K562 (cell line): Measurements from ENCODE around the gene MRPS5. TPM values are rescaled to one million over a fixed set of nuclear protein-coding genes. Genes with fewer than 3 reads are reported as not detected.

Source experiments
- ATAC-seq: fragments of 200-7000 bp; cut with Tn5 transposase; 3 replicates; pipeline ENCODE4 v1.9.1; 2020; ENCODE audit warnings: moderate library complexity
- BruUV-seq: library from RNA; stranded (reverse); fragments of 400-500 nt; replicated peaks from 2 replicates; lab custom pipeline; 2021; lab: Mats Ljungman, UMichigan
- CTCF ChIA-PET: fragments of 300-600 bp; formaldehyde crosslinking; extraction: SDS; loops from one replicate; lab custom pipeline; 2021; ENCODE audit warnings: low intra/inter-chr PET ratio; lab: Yijun Ruan, JAX
- POLR2A ChIA-PET: fragments of 300-600, 350-650 bp; sonication (Branson Sonifier 250); formaldehyde crosslinking; extraction: SDS; loops from one replicate; lab custom pipeline; 2021; ENCODE audit warnings: antibody characterized with exemption, inconsistent platforms; lab: Yijun Ruan, JAX
- DNase-seq, 4 experiments: peaks; one replicate each; pipeline versions ENCODE4 v3.0.0 to v3.0.0-alpha.2; 2011 to 2018; ENCODE audit warnings: low spot score in 3 of 4, mixed read lengths in 3 of 4; ENCODE audit errors: extremely low read depth in 1 of 4
- FAIRE-seq: peaks from 2 replicates; lab custom pipeline; 2011; peaks lifted over from hg19 to GRCh38; lab: Jason Lieb, UNC
- H2AFZ ChIP-seq: 2 replicates; pipeline ENCODE4 v1.6.0; 2011; ENCODE audit warnings: low read depth, low read length, control low read depth, inconsistent platforms
- H3K27ac ChIP-seq: fragments of 200-600 bp; 3 replicates; pipeline ENCODE4 v1.8.0; 2011; ENCODE audit warnings: low read depth, mild to moderate bottlenecking, control low read depth, inconsistent platforms, low read length, moderate library complexity, mixed read lengths; ENCODE audit errors: extremely low read depth
- H3K27me3 ChIP-seq, 2 experiments: fragments of 300-600 bp in 1 of 2; 2 replicates in 1 of 2; 3 replicates in 1 of 2; pipeline versions ENCODE4 v1.6.0 to v1.8.0; 2011; ENCODE audit warnings: inconsistent platforms in 2 of 2, low read length in 2 of 2, mild to moderate bottlenecking in 1 of 2, mixed read lengths in 1 of 2, moderate library complexity in 1 of 2; ENCODE audit not compliant: control insufficient read depth in 2 of 2, insufficient read depth in 2 of 2
- H3K36me3 ChIP-seq: fragments of 300-600 bp; 3 replicates; pipeline ENCODE4 v1.8.0; 2011; ENCODE audit warnings: mild to moderate bottlenecking, low read length, inconsistent platforms; ENCODE audit not compliant: control insufficient read depth, insufficient read depth
- H3K4me1 ChIP-seq, 2 experiments: fragments of 200-600 bp in 1 of 2; replicated peaks in 1 of 2; 2 replicates in 1 of 2; 3 replicates in 1 of 2; pipeline versions ENCODE4 v1.5.1 to v1.8.0; 2011; ENCODE audit warnings: inconsistent platforms in 2 of 2, low read length in 2 of 2, mild to moderate bottlenecking in 1 of 2, mixed read lengths in 1 of 2, moderate library complexity in 1 of 2; ENCODE audit not compliant: control insufficient read depth in 2 of 2, insufficient read depth in 2 of 2
- H3K4me2 ChIP-seq: 2 replicates; pipeline ENCODE4 v1.6.1; 2011; ENCODE audit warnings: low read length, control low read depth, inconsistent platforms, mixed read lengths; ENCODE audit not compliant: insufficient read depth
- H3K4me3 ChIP-seq: fragments of 200-600 bp; sonication (generic), shearing (Covaris generic); 2 replicates; pipeline ENCODE4 v1.5.1; 2016; ENCODE audit warnings: control low read depth, inconsistent platforms
- H3K79me2 ChIP-seq: fragments of 200-600 bp; 3 replicates; pipeline ENCODE4 v1.8.0; 2011; ENCODE audit warnings: low read length, inconsistent platforms; ENCODE audit not compliant: control insufficient read depth, insufficient read depth
- H3K9ac ChIP-seq, 2 experiments: 2 replicates each; pipeline versions ENCODE4 v1.6.0 to v1.6.1; 2011; ENCODE audit warnings: low read depth in 2 of 2, low read length in 2 of 2, control low read depth in 1 of 2, inconsistent platforms in 1 of 2, mild to moderate bottlenecking in 1 of 2, mixed read lengths in 1 of 2; ENCODE audit not compliant: insufficient read depth in 1 of 2
- H3K9me1 ChIP-seq: one replicate; pipeline ENCODE4 v1.6.0; 2011; ENCODE audit warnings: inconsistent platforms, mild to moderate bottlenecking, low read length, moderate library complexity; ENCODE audit not compliant: control insufficient read depth, insufficient read depth
- H3K9me3 ChIP-seq: replicated peaks from 2 replicates; pipeline ENCODE4 v1.5.1; 2011; ENCODE audit warnings: low read depth, low read length, inconsistent platforms; ENCODE audit not compliant: control insufficient read depth, insufficient read depth
- H4K20me1 ChIP-seq: replicated peaks from 2 replicates; pipeline ENCODE4 v1.6.1; 2011; ENCODE audit warnings: low read length, inconsistent platforms, mixed read lengths; ENCODE audit not compliant: control insufficient read depth, insufficient read depth
- HDAC2 ChIP-seq: fragments of 450-650 bp; IDR thresholded peaks from 2 replicates; pipeline ENCODE4 v1.6.1; 2016; ENCODE audit warnings: mild to moderate bottlenecking
- PHB2 ChIP-seq: fragments of 450-650 bp; IDR thresholded peaks from 2 replicates; pipeline ENCODE4 v1.6.1; 2017; ENCODE audit warnings: low read depth
- SMC3 ChIP-seq: conservative IDR thresholded peaks from 2 replicates; pipeline ENCODE4 v1.6.1; 2011; ENCODE audit warnings: low read depth, low read length, improper control_type of control experiment; ENCODE audit not compliant: insufficient read depth
- SRSF1 ChIP-seq: fragments of 200-400 bp; formaldehyde crosslinking; IDR thresholded peaks from 2 replicates; pipeline ENCODE4 v1.6.1; 2017; ENCODE audit warnings: mild to moderate bottlenecking, low read depth, low read length, moderate library complexity
- TFAM ChIP-seq: fragments of 250-450 bp; sonication (Bioruptor Pico); conservative IDR thresholded peaks from 2 replicates; pipeline ENCODE4 v1.5.0; 2021; ENCODE audit warnings: mild to moderate bottlenecking, moderate library complexity
- ZBTB8A ChIP-seq: fragments of 450-650 bp; IDR thresholded peaks from 2 replicates; pipeline ENCODE4 v1.6.1; 2018; ENCODE audit warnings: mild to moderate bottlenecking, moderate library complexity; ENCODE audit not compliant: partially characterized antibody
- ZNF507 ChIP-seq: conservative IDR thresholded peaks from 2 replicates; pipeline ENCODE4 v1.6.1; 2017; ENCODE audit warnings: missing genetic modification characterization, missing compliant biosample characterization
- WGBS: fragments of 100-300 bp; shearing (Covaris generic); methylation state at CpG from one replicate; pipeline ENCODE4 v1.1.6; 2016; ENCODE audit warnings: low coverage, mixed read lengths; ENCODE audit not compliant: insufficient coverage; ENCODE audit errors: missing lambda C conversion rate; 5-methylcytosine and 5-hydroxymethylcytosine counted together
- in situ Hi-C: fragments of 300-500 bp; cut with MboI; formaldehyde crosslinking; loops from 4 replicates; pipeline ENCODE4 v1.15.0; 2018; ENCODE audit warnings: inconsistent platforms, mixed read lengths
- intact Hi-C: fragments of 100-400 bp; cut with micrococcal nuclease; formaldehyde crosslinking; loops from 2 replicates; pipeline ENCODE4 v1.14.2; 2022
- polyA plus RNA-seq, 8 experiments: library from polyadenylated mRNA; depleted of rRNA in 4 of 8; stranded (reverse) in 5 of 8; unstranded in 3 of 8; fragments of >200 nt; fragmentation: Nextera tagmentation in 2 of 8; fragmentation: Illumina TruSeq in 1 of 8; extraction: Ambion mirVana in 2 of 8; extraction: Trizol in 1 of 8; gene quantifications; 2 replicates each; pipeline versions ENCODE4 v1.2.1 to v1.2.3, GENCODE V29; 2011 to 2014; ENCODE audit warnings: inconsistent platforms in 1 of 8, missing spikeins in 1 of 8
- total RNA-seq, 7 experiments: library from RNA; depleted of rRNA in 6 of 7; stranded (reverse); fragments of >200 nt in 6 of 7; fragmentation: Illumina TruSeq in 2 of 7; extraction: Trizol in 2 of 7; gene quantifications; 2 replicates each; pipeline versions ENCODE4 v1.2.1 to v1.2.3, GENCODE V29; 2011 to 2021; ENCODE audit warnings: low replicate concordance in 1 of 7
- TF ChIP-seq, protein P1 (sequence below): fragments of 450-650 bp; formaldehyde crosslinking; IDR thresholded peaks from 2 replicates; pipeline ENCODE4 v1.4.0; 2020; ENCODE audit warnings: mild to moderate bottlenecking
- TF ChIP-seq, protein P2 (sequence below): fragments of 450-650 bp; formaldehyde crosslinking; IDR thresholded peaks from 2 replicates; pipeline ENCODE4 v1.4.0; 2020; ENCODE audit warnings: mild to moderate bottlenecking, moderate library complexity
- TF ChIP-seq, protein P3 (sequence below): sonication (generic); formaldehyde crosslinking; IDR thresholded peaks from 2 replicates; pipeline ENCODE4 v1.8.0; 2022; ENCODE audit warnings: mild to moderate bottlenecking, missing genetic modification reagents
- TF ChIP-seq, protein P4 (sequence below): sonication (generic); formaldehyde crosslinking; IDR thresholded peaks from 2 replicates; pipeline ENCODE4 v1.8.0; 2022; ENCODE audit warnings: mild to moderate bottlenecking, missing genetic modification reagents, borderline replicate concordance
- TF ChIP-seq, protein P5 (sequence below): fragments of 250-450 bp; sonication (Bioruptor Pico); IDR thresholded peaks from 2 replicates; pipeline ENCODE4 v1.9.0; 2021; ENCODE audit warnings: mild to moderate bottlenecking

MRPS5 gene
- total and polyA plus RNA-seq, 9 of the 15 experiments (the other 6 are each of a cell fraction or from before 2014, with no cell fraction given), result 85.0 to 162 (median 118) TPM

- WGBS, result 0% methylated on average over 2 of the region's 2 CpGs
- Histone ChIP-seq H3K36me3 (no peaks in the 10 kb centered on the region), H3K27ac (no peak overlapping the region), H3K27me3 (peaks cover 15 to 22% of the 10 kb centered on the region in 2 experiments), H3K9me3 (no peaks in the 10 kb centered on the region), H4K20me1 (no peaks in the 10 kb centered on the region), H3K9me1 (no peaks in the 10 kb centered on the region), H3K9ac (no peak overlapping the region), H2AFZ (no peak overlapping the region), H3K4me1 (no peaks in the 10 kb centered on the region), H3K4me3 (no peak overlapping the region), H3K4me2 (no peak overlapping the region), H3K79me2 (no peaks in the 10 kb centered on the region)
- in situ Hi-C loops, result no loop called here
- FAIRE-seq (no peak), DNase-seq (no peak), ATAC-seq (no peak)
- BruUV-seq, result no TSS peak
- TF ChIP-seq, protein P1, sequence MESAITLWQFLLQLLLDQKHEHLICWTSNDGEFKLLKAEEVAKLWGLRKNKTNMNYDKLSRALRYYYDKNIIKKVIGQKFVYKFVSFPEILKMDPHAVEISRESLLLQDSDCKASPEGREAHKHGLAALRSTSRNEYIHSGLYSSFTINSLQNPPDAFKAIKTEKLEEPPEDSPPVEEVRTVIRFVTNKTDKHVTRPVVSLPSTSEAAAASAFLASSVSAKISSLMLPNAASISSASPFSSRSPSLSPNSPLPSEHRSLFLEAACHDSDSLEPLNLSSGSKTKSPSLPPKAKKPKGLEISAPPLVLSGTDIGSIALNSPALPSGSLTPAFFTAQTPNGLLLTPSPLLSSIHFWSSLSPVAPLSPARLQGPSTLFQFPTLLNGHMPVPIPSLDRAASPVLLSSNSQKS (CRISPR knock-in tag), result no peak
- TF ChIP-seq ZBTB8A, result no peak
- TF ChIP-seq TFAM (CRISPR knock-in tag), result no peak
- TF ChIP-seq, protein P2, sequence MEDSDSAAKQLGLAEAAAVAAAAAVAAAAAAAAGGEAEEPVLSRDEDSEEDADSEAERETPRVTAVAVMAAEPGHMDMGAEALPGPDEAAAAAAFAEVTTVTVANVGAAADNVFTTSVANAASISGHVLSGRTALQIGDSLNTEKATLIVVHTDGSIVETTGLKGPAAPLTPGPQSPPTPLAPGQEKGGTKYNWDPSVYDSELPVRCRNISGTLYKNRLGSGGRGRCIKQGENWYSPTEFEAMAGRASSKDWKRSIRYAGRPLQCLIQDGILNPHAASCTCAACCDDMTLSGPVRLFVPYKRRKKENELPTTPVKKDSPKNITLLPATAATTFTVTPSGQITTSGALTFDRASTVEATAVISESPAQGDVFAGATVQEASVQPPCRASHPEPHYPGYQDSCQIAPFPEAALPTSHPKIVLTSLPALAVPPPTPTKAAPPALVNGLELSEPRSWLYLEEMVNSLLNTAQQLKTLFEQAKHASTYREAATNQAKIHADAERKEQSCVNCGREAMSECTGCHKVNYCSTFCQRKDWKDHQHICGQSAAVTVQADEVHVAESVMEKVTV (CRISPR knock-in tag), result no peak
- no peak for TF ChIP-seq SMC3
- TF ChIP-seq, protein P3, sequence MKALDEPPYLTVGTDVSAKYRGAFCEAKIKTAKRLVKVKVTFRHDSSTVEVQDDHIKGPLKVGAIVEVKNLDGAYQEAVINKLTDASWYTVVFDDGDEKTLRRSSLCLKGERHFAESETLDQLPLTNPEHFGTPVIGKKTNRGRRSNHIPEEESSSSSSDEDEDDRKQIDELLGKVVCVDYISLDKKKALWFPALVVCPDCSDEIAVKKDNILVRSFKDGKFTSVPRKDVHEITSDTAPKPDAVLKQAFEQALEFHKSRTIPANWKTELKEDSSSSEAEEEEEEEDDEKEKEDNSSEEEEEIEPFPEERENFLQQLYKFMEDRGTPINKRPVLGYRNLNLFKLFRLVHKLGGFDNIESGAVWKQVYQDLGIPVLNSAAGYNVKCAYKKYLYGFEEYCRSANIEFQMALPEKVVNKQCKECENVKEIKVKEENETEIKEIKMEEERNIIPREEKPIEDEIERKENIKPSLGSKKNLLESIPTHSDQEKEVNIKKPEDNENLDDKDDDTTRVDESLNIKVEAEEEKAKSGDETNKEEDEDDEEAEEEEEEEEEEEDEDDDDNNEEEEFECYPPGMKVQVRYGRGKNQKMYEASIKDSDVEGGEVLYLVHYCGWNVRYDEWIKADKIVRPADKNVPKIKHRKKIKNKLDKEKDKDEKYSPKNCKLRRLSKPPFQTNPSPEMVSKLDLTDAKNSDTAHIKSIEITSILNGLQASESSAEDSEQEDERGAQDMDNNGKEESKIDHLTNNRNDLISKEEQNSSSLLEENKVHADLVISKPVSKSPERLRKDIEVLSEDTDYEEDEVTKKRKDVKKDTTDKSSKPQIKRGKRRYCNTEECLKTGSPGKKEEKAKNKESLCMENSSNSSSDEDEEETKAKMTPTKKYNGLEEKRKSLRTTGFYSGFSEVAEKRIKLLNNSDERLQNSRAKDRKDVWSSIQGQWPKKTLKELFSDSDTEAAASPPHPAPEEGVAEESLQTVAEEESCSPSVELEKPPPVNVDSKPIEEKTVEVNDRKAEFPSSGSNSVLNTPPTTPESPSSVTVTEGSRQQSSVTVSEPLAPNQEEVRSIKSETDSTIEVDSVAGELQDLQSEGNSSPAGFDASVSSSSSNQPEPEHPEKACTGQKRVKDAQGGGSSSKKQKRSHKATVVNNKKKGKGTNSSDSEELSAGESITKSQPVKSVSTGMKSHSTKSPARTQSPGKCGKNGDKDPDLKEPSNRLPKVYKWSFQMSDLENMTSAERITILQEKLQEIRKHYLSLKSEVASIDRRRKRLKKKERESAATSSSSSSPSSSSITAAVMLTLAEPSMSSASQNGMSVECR (CRISPR knock-in tag), result no peak
- TF ChIP-seq HDAC2, result no peak
- no peak for TF ChIP-seq PHB2
- TF ChIP-seq, protein P4, sequence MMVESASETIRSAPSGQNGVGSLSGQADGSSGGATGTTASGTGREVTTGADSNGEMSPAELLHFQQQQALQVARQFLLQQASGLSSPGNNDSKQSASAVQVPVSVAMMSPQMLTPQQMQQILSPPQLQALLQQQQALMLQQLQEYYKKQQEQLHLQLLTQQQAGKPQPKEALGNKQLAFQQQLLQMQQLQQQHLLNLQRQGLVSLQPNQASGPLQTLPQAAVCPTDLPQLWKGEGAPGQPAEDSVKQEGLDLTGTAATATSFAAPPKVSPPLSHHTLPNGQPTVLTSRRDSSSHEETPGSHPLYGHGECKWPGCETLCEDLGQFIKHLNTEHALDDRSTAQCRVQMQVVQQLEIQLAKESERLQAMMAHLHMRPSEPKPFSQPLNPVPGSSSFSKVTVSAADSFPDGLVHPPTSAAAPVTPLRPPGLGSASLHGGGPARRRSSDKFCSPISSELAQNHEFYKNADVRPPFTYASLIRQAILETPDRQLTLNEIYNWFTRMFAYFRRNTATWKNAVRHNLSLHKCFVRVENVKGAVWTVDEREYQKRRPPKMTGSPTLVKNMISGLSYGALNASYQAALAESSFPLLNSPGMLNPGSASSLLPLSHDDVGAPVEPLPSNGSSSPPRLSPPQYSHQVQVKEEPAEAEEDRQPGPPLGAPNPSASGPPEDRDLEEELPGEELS (CRISPR knock-in tag), result no peak
- TF ChIP-seq ZNF507 (tag), result no peak
- no peak for TF ChIP-seq SRSF1
- TF ChIP-seq, protein P5, sequence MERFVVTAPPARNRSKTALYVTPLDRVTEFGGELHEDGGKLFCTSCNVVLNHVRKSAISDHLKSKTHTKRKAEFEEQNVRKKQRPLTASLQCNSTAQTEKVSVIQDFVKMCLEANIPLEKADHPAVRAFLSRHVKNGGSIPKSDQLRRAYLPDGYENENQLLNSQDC, result no peak
- intact Hi-C loops, result no loop called here
- CTCF ChIA-PET, result no interaction called here
- POLR2A ChIA-PET, result no interaction called here
Observed at GRCh38 chr2:95068256-95068655, 53.4 kb downstream of the MRPS5 start.
